GM15510 (cell line): ENCODE measurements around the gene SRRM4.

Experiments used
- POLR2A ChIP-seq: IDR thresholded peaks from 3 replicates; pipeline ENCODE4 v1.6.1; 2011; ENCODE audit warnings: borderline replicate concordance; ENCODE audit not compliant: insufficient read length; ENCODE audit errors: extremely low read depth

Gene SRRM4

DNA sequence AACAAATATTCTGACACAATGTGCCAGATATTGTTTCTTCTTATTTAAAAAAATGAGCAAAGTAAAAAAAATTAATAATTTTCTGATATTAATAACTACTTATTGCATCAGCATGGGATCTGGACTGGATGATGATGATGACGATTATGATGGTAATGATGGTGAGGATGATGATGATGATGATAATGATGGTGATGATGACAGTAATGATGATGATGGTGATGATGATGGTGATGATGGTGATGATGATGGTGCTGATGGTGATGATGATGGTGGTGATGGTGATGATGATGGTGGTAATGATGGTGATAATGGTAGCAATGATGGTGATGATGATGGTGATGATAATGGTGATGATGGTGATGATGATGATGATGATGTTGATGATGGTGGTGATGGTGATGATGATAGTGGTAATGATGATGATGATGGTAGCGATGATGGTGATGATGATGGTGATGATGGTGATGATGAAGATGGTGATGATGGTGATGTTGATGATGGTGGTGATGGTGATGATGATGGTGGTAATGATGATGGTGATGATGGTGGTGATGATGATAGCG lies 94.0 kb downstream of the SRRM4 start:
- TF ChIP-seq POLR2A: no peak

DNA sequence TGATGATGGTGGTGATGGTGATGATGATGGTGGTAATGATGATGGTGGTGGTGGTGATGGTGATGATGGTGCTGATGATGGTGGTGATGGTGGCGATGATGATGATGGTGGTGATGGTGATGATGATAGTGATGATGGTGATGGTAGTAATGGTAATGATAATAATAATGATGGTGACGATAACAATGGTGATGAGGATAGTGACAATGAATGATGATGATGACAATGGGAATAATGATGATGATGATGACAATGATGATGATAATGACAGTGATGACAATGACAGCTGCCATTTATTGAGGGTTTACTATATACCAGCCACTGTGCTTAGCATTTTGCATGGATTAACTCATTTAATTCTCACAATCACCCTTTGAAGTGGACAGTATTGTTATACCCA lies 94.6 kb downstream of the SRRM4 start:
- TF ChIP-seq POLR2A: no peak

DNA sequence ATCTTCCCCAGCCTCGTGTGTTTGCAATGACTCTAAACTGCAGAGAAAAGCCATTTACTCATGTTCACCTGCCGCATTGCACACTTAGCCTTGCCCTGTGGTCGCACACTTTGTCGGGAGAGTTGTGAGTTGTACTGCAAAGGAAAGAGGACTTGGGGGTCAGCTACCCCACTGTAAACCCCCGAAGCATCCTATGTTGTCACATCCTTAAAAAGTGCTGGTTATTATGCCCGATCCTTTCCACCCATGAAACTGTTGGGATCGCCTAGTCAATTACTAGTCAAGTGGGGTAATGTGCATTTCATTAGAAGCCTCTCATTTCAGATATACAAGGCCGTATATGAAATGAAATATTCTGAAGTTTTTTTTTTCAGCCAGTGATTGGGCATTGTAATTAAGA lies 98.2 kb downstream of the SRRM4 start:
- TF ChIP-seq POLR2A: no peak

DNA sequence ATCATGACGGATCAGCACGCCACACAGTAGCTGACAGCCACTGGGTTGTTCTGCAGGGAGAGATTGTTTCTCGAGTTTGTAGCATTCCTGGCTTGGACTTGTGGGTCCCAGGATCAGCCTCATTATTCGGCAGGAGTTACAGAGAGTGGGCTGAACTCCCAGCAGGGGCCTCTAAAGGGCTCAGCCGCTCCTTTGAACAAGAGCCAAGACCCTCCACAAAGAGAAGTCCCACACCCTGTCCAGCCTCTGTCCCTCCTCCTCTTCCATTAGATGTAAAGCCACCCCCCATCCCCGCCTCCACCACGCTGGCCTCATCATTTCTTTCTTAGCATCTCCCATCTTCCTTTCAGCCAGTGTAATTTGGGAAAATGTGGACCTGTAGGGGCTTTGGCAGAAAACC lies 100.7 kb downstream of the SRRM4 start:
- no peak for TF ChIP-seq POLR2A

DNA sequence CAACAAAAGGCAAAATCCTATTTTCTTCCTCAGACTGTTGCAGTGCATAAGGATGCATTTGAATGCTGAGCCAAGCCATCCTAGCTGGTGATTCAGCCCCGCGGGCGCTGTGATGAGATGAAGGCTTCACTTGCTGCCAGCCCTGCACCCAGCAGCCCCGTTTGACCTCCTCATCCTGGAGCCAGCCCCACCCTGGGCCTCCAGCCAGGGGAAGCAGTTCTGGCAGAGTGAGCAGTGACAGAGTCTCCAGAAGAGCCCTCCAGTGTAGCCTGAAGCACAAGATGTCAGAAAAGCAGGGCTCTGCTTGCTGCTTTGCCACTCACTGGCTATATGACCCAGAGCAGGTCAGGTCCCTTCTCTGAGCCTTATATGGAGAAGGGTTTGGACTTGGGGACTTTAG lies 101.2 kb downstream of the SRRM4 start:
- no peak for TF ChIP-seq POLR2A

DNA sequence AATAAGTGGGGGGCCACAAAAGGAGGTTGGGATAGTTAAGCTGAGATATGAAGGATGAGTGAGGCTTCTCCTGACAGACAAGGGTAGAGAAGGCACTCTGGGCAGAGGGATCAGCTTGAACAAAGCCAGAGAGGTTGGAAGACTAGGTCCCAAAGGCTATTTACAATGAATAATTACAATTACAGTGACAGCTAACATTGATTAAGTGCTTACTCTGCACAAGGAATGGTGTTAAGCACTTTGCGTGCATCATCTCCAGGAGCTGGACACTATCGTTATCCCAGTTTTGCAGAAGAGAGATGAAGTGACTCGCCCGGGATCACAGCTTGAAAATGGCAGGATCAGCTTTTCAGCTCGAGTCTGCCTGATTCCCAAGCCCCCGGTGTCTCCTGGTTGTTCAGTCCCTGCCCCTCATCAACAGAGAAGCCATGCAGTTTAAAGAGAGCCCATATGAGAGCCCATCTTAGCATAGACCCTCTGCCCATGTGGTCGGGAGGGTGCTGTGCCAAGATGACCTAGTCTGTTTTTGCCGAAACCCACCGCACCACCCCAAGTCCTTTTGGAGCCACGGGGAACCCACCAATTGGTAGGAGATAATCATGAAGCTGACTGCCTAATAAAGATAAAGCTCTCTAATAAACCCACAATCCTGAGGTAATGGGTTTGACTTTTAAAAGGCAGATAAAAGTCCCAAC lies 107.5 kb downstream of the SRRM4 start:
- TF ChIP-seq POLR2A: no peak

DNA sequence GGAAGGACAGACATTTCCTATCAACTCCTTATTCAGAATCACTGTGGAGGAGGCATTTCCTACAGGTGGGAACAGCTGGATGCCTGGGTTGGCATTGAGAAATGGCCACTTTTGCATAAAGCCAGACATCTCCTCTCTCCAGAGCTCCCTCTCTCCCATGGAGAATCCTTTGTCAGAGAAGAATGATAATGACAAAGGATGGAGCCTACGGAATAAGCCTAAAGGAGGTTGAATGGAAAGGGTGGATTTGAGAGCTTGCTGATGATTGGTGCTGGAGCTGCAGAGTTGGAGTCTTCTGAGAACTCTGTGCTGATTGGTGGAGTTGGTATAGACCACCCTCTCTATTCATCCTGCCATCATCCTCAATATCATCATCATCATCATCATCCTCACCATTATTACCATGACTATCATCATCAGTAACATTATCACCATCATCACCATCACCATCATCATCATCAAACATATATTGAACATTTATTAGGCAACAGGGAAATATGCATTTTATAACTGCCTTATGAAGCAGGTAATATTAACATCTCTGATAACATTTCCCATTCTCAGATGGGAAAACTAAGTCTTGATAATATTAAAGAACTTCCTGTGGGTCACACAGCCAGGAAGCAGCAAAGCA lies 108.2 kb downstream of the SRRM4 start:
- TF ChIP-seq POLR2A: no peak

DNA sequence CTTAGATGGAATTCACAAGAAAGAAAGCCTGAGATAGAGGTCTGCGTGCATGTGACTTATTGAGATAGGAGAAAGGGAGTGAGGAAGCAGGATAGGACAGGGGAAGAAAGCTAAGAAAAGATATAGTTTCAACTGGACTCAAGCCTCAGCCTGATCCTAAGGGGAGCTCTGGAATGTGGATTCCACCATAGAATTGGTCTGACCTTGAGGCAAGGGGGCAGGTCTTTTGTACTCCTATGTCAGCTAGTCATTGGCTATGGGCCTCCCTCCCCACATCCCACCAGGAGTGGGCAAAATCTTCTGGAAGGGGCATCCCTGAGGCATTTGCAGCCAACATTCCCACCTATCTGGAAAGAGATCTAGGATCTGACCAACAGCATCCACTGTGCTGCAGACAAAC lies 108.9 kb downstream of the SRRM4 start:
- TF ChIP-seq POLR2A: no peak

DNA sequence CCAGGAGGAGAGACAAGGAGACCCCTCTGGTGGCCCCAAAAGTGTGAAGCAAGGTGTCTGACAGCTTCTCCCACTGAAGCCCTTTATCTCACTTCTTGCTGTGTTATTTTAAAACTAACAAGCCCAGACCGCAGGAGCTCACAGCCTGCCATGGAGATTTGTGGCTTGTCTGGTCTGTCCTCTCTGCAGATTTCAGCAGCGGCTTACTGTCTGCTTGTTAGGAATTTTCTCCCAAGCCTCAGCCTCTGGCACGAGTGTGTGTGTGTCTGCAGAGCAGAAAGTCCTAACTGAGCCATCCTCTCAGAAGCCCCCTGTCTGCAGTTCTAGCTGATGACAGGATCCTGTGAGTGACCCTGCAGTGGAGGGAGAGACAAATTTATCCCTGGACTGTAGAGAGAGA lies 109.5 kb downstream of the SRRM4 start:
- TF ChIP-seq POLR2A: no peak

DNA sequence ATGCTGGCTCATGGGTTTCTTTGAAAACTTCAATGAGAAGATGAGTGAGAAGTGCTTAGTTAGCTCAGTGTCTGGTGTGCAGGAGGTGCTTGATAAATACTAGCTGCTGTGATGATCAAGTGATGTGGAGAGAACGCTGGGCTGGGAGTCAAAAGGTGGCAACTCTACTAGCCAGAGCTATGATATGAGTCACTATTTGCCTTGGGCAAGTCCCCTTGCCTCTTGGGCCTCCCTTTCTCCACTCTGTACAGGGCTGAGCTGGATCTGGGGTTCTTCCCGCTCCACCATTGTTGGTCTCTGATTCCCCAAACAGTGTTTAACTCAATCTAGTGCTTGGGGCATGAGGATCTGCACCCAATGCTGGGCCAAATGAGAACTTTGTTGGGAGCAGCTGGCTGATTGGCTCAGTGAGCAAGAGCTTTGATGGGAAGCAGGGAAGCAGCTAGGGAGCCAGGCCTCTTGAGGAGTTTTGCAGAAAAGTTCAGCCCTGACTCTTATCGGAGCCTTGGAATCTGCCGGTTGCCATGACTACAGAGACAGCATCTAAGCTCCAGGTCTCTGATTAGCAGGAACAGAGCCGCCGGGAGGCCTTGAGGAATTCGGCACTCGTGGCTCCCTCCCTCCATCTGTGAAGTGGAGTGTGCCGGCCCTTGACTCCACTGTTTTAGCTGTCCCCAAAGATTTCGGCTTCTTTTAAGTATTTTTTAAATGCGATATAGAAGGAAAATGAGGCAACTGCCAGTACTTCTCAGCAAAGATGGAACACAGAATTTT lies 115.3 kb downstream of the SRRM4 start:
- no peak for TF ChIP-seq POLR2A

DNA sequence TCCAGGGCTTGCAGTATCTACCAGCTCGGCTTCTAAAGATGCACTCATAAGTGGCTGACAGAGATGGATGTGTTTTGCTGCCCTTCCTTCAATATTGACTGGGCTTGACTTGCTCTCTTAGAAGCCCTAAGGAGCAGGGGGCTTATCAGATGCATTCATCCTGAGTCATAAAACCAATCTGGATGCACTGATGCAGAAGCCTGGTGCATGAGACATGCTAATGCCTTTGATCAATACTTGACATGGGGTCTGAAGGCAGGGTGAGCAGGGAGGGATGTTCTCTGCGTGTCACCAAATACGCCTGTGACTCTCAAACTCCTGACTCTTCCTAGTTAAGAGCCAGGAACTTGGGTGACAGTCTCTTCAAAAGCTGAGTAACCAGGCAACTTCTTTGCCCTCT lies 119.6 kb downstream of the SRRM4 start:
- TF ChIP-seq POLR2A: no peak

DNA sequence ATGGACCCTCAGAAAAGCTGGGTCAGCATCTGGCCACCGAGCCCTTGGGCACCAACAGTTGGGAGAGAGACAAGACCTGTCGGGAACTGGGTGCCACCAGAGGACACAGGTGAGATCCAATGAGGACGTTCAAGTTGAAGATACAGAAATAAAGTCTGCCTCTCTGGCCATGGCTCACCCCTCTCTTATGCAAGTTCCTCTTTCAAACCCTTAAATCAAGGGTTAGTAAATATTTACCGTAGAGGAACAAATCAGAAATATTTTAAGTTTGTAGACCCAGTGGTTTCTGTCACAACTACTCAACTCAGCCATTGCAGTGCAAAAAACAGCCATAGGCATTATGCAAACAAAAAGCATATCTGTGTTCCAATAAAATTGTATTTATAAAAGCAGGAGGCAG lies 120.9 kb downstream of the SRRM4 start:
- no peak for TF ChIP-seq POLR2A

DNA sequence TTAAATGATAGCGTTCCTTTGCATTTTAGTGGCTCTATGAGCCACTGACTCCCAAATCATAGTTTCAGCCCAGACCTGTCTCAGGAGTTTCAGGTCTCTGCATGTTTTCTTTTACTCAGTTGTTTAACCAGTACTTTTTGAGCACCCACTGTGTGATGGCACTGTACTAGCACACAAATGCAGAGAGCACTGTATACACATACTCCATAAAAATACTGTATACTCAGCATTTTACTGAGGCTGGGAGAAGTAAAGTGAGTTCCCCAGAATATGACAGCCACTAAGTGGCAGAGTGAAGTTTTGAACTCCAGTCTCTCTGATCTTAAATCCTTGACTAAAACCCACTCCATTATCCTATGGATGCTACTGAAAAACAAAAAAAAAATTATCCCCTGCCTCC lies 121.4 kb downstream of the SRRM4 start:
- TF ChIP-seq POLR2A: no peak

DNA sequence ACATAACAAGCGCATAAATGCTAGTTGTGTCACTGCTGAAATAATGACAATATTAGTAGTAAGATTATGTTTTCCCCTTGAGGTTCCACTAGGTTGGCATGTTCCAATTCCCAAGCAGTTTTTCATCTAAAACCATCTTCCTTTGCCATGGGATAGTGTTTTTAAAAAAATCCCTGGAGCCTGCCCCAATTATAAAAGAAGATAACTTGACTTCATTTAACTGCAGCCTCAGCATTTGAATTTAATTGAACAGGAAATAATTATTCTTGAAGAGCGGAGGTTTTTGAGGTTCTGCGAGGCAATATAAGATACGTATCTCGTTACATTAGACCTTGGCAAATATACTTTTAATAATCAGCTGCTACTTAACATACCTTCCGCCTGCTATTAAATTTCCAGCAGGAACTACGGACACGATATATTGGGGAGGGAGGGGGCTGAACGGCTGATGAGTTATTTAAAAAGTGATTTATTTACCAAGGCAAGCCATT lies 132.2 kb downstream of the SRRM4 start:
- no peak for TF ChIP-seq POLR2A

DNA sequence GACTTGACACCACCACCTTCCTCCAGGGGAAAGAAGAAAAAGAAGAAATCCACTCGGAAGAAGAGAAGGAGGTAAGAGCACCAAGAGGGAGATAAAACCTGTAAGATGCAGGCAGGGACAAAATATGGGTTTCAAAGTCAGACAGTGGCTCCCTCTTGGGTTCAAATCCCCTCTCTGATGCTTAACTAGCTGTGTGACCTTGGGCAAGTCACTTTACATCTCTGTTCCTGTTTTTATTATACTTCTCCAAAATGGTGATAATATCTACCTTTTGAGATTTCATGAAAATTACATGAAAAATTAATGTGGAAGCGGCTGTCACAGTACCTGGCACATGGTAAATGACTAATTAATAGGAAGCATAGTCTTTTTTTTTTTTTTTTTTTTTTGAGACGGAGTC lies 133.0 kb downstream of the SRRM4 start:
- TF ChIP-seq POLR2A: no peak

DNA sequence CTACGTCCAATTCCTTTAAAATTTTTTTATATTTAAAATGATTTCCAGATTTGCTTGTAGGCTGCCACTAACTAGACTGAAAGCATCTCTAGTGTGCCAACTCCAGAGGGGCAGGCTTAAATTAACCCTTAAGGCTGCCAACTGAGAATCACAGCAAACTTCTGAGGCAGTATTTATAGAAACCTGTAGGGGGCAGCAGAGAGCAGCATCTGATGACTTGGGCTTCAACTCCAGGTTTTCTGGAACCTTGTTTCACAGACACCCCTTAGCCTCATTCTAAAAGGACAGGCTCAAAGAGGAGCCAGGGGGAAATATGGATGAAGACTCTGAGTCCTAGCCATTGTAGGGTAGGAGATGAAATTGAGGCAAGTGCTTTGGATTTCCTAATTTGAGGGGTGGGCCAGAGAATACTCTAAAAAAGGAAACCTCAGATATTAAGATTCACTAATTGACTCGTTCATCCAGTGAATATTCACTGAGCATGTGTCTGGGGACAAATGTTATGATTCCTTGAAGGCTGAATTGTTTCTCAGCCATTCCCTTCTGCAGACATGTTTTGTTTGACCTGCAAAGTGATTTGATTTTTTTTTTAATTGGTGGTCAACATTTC lies 134.1 kb downstream of the SRRM4 start:
- TF ChIP-seq POLR2A: no peak

DNA sequence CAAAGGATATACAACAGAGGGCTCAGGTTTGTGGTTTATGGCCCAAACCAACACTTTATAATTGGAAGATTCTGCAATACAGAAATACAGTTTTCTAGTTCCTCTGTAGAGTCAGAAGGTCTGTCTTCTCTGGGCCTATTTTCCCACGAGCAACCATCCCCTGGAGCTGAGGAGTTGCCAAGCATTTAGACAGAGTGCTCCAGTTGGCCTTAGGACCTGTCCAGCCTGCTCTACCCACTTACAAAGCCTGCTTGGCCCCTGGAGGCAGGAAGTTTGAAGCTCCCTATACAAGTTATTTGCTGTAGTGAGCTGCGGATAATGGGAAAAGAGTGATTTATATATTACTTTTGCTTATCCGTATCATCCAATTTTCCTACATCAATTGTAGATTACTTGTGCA lies 136.6 kb downstream of the SRRM4 start:
- no peak for TF ChIP-seq POLR2A
